ENCODE results near the gene DPT. TPM values are rescaled to one million over a fixed set of nuclear protein-coding genes. Genes with fewer than 3 reads are reported as not detected.

DPT gene
- total RNA-seq, 2 donors from 2014 or later = 4.7 to 15.4 TPM

DNA sequence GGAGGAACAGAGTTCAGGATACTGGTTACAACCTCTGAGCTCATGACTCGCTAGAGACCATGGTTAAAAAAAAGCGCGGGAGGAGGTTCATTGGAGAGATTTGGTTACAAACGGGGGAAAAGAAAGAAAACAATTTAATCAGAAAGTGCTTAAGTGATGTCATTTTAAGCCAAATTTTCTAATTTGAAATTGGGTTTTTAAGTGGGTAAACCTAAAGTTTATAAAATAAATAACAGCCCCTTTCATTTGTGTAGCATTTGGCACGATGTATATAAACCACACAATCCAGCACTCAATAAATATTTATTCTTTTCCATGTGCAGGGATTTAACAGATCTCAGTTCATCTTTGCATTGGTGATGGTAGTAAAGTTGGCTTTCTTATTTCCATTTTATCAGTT is 7.0 kb upstream of the DPT start:
- H3K4me3 ChIP-seq = no peak overlapping the region
- H3K27me3 ChIP-seq (replicated peaks; ENCODE audit: insufficient read depth) = no peaks in the 10 kb centered on the region
- no peaks in the 10 kb centered on the region for H3K9me3 ChIP-seq
- no peaks in the 10 kb centered on the region for H3K4me1 ChIP-seq (replicated peaks)
- H3K36me3 ChIP-seq = no peaks in the 10 kb centered on the region
- no peak overlapping the region for H3K27ac ChIP-seq
- WGBS = 48% methylated on average over 5 of the region's 5 CpGs
- no peak for DNase-seq (ENCODE audit: low spot score)
- intact Hi-C loops (cut with DNase I) = no loop called here
- TF ChIP-seq CTCF (IDR thresholded peaks at IDR 0.05) = no peak

- no peaks in the 10 kb centered on the region for H3K27me3 ChIP-seq (replicated peaks; ENCODE audit: insufficient read depth)
Observed at GRCh38 chr1:168734946-168735345, 5.9 kb upstream of the DPT start.

GRCh38 chr1:168734271-168734670 is 5.3 kb upstream of the DPT start:
- peak; percentile 12 for DNase-seq (ENCODE audit: low spot score)
- H3K27ac ChIP-seq = no peak overlapping the region
- WGBS = 52% methylated on average over 3 of the region's 3 CpGs
- no peaks in the 10 kb centered on the region for H3K36me3 ChIP-seq
- H3K4me3 ChIP-seq = no peak overlapping the region
- H3K9me3 ChIP-seq = no peaks in the 10 kb centered on the region
- TF ChIP-seq POLR2A (IDR thresholded peaks at IDR 0.05) = no peak
- no peak for TF ChIP-seq POLR2AphosphoS5 (IDR thresholded peaks at IDR 0.05)
- TF ChIP-seq CTCF (IDR thresholded peaks at IDR 0.05) = no peak
- no peaks in the 10 kb centered on the region for H3K4me1 ChIP-seq (replicated peaks)
- intact Hi-C loops (cut with DNase I) = no loop called here
- no peaks in the 10 kb centered on the region for H3K27me3 ChIP-seq (replicated peaks; ENCODE audit: insufficient read depth)

More at GRCh38 chr1:168734946-168735345, 5.9 kb upstream of the DPT start:
- DNase-seq (ENCODE audit: low spot score) = no peak
- intact Hi-C loops (cut with DNase I) = no loop called here
- no peaks in the 10 kb centered on the region for H3K36me3 ChIP-seq
- no peak overlapping the region for H3K27ac ChIP-seq
- H3K4me3 ChIP-seq = no peak overlapping the region
- H3K4me1 ChIP-seq (replicated peaks) = no peaks in the 10 kb centered on the region
- WGBS = 83% methylated on average over 1 of the region's 1 CpG
- TF ChIP-seq CTCF (IDR thresholded peaks at IDR 0.05) (no peak), POLR2A (IDR thresholded peaks at IDR 0.05) (no peak), POLR2AphosphoS5 (IDR thresholded peaks at IDR 0.05) (no peak)
- no peaks in the 10 kb centered on the region for H3K9me3 ChIP-seq

- 88% methylated on average over 4 of the region's 4 CpGs for WGBS
- DNase-seq (ENCODE audit: low spot score) = no peak
Observed at GRCh38 chr1:168733241-168733640, 4.2 kb upstream of the DPT start.

More at GRCh38 chr1:168733241-168733640, 4.2 kb upstream of the DPT start:
- Histone ChIP-seq H3K4me3 (no peak overlapping the region), H3K4me1 (replicated peaks) (no peaks in the 10 kb centered on the region), H3K27ac (no peak overlapping the region), H3K27me3 (replicated peaks; ENCODE audit: insufficient read depth) (no peaks in the 10 kb centered on the region), H3K36me3 (no peaks in the 10 kb centered on the region), H3K9me3 (no peaks in the 10 kb centered on the region)
- TF ChIP-seq POLR2AphosphoS5 (IDR thresholded peaks at IDR 0.05) = no peak
- no peak for TF ChIP-seq CTCF (IDR thresholded peaks at IDR 0.05)
- TF ChIP-seq POLR2A (IDR thresholded peaks at IDR 0.05) = no peak
- intact Hi-C loops (cut with DNase I) = no loop called here

Data from prostate gland (tissue), 2 donors.